ENCODE measurements around the gene TASP1. TPM values are rescaled to one million over a fixed set of nuclear protein-coding genes. Genes with fewer than 3 reads are reported as not detected.
"Not testable (repeated sequence)": the region's sequence is repeated elsewhere in the genome, so short reads cannot be mapped to it uniquely, and the experiment has no call there.

Gene TASP1
- total RNA-seq, 1 donor from 2014 or later: 4.8 TPM

DNA sequence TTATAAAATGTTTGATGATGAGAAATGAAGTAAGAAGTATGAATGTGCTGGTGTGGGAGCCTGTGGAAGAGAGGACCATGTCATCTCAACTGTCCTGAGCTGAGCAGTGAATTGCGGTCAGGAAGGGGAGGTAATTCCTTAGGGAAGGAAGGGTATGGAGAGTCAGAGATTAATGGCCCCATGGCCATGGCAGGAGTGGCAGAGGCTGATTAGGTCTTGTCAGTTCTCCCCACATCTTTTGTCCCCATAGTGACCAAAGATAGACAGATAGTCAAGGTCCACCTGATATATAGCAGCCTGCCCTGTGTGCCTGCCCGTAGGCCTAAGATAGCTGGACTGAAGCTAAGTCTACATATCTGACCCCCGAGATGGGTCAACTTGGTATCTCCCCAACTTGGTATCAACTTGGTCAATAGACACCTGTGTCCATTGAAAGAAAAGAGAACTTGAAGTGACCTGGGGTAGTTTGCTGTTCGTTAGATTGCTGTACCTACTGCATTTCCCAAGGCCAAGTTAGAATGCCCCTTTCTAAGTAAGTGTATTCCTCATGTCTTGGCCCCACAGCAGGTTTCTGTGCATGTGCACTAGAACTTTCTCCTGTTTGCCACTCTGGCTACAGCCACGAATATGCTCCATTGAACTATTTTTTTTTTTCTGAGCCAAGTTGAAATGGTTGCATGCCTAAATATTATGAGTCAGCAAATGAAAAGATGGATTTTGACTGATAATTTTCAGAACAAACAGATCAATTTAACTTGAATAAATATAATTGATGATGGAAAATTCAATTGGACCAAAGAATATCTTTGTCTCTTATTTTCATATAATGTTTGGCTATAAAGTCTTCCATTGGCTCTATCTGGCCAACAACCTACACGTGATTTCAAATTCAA, 274.2 kb downstream of the TASP1 start:
- TF ChIP-seq, protein P1, sequence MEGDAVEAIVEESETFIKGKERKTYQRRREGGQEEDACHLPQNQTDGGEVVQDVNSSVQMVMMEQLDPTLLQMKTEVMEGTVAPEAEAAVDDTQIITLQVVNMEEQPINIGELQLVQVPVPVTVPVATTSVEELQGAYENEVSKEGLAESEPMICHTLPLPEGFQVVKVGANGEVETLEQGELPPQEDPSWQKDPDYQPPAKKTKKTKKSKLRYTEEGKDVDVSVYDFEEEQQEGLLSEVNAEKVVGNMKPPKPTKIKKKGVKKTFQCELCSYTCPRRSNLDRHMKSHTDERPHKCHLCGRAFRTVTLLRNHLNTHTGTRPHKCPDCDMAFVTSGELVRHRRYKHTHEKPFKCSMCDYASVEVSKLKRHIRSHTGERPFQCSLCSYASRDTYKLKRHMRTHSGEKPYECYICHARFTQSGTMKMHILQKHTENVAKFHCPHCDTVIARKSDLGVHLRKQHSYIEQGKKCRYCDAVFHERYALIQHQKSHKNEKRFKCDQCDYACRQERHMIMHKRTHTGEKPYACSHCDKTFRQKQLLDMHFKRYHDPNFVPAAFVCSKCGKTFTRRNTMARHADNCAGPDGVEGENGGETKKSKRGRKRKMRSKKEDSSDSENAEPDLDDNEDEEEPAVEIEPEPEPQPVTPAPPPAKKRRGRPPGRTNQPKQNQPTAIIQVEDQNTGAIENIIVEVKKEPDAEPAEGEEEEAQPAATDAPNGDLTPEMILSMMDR (conservative IDR thresholded peaks at IDR 0.05; ENCODE audit: low read depth, low read length): no peak
- no peak for DNase-seq (ENCODE audit: low read depth)
- H3K4me3 ChIP-seq (ENCODE audit: low read depth, low read length): no peak overlapping the region

DNA sequence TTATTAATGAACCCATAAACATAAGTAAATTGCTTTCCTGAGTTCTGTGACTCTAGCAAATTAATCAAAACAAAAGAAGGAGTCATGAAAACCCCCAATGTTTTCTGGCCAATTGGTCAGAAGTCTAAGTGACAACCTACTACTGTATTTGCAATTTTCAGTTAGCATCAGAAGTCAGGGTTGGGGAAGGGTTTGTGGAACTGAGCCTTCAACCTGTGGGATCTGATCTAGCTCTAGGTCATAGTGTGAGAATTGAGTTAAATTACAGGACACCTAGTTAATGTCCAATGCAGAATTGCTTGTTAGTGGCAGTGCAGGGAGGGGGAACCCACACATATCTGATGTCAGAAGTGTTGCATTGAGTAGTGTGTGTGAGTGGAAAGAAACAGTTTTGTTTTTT, 275.3 kb downstream of the TASP1 start:
- no peak for DNase-seq (ENCODE audit: low read depth)
- TF ChIP-seq, protein P1 (conservative IDR thresholded peaks at IDR 0.05; ENCODE audit: low read depth, low read length): no peak
- no peak overlapping the region for H3K4me3 ChIP-seq (ENCODE audit: low read depth, low read length)

DNA sequence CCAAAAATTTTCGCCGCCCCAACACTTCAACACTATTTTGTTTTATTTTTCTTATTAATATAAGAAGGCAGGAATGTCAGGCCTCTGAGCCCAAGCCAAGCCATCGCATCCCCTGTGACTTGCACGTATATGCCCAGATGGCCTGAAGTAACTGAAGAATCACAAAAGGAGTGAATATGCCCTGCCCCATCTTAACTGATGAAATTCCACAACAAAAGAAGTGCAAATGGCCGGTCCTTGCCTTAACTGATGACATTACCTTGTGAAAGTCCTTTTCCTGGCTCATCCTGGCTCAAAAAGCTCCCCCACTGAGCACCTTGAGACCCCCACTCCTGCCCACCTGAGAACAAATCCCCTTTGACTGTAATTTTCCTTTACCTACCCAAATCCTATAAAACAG, 276.6 kb downstream of the TASP1 start:
- not testable (repeated sequence) for DNase-seq (ENCODE audit: low read depth); H3K4me3 ChIP-seq (ENCODE audit: low read depth, low read length)

DNA sequence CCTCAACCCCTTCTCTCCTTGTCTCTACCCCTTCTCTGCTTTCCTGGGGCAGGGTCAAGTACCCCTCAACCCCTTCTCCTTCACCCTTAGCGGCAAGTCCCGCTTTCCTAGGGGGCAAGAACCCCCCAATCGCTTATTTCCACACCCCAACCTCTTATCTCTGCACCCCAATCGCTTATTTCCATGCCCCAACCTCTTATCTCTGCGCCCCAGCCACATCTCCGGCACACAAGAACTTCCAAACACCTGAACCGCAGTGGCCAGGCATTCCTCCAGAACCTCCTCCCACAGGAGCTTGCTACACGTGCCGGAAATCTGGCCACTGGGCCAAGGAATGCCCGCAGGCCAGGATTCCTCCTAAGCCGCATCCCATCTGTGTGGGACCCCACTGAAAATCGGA, 279.8 kb downstream of the TASP1 start:
- H3K4me3 ChIP-seq (ENCODE audit: low read depth, low read length); DNase-seq (ENCODE audit: low read depth): not testable (repeated sequence)

DNA sequence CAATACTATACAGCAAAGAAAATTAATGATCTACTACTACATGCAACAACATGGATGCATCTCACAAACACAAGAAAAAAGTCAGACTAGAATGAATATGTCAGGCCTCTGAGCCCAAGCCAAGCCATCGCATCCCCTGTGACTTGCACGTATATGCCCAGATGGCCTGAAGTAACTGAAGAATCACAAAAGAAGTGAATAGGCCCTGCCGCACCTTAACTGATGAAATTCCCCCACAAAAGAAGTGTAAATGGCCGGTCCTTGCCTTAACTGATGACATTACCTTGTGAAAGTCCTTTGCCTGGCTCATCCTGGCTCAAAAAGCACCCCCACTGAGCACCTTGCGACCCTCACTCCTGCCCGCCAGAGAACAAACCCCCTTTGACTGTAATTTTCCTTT, 280.9 kb downstream of the TASP1 start:
- not testable (repeated sequence) for H3K4me3 ChIP-seq (ENCODE audit: low read depth, low read length); DNase-seq (ENCODE audit: low read depth)

DNA sequence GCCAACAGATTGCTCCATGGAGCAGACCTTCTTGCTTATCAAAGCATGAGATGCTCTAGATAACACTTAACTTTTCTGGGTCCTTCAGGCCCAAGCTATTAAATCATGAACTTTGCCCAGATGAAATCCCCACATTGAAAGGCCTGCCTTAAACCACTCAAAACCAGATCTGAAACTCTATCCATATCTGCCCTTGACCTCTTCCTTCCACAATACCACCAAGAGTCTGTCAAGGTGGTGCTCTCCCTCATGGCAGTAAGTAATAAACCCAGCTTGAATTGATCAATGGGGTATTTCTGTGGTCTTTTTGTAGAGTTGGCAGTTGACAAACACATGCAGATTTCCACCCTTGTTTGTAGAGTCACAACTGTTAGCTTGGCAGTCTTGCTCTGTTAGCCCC, 282.1 kb downstream of the TASP1 start:
- H3K4me3 ChIP-seq (ENCODE audit: low read depth, low read length): no peak overlapping the region
- TF ChIP-seq, protein P1 (conservative IDR thresholded peaks at IDR 0.05; ENCODE audit: low read depth, low read length): no peak
- DNase-seq (ENCODE audit: low read depth): no peak

DNA sequence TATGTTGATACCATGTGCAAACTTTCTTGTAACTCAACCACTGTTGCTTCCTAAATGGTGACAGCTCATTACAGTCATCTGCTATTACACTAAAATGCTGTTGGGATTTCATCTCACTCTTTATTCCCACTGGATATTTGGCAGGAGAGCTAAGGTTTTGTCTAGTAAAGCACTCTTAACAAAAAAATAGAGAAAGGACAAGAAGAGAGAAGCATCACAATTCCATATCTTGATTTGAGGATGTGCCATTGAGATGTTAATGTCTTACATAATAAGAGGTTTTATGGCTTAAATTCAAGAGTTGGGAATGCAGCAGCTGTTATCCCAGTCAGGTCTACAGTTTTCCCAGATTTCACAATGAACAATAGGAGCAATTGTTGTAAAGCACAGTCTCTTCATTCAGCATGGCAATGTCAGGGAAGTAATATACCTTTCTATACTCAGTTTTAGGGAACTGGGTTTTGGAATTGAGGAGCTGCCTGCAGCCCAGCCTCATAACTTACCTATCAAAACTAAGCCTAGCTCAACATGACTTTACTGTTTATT, 282.7 kb downstream of the TASP1 start:
- H3K4me3 ChIP-seq (ENCODE audit: low read depth, low read length): no peak overlapping the region
- DNase-seq (ENCODE audit: low read depth): no peak
- TF ChIP-seq, protein P1 (conservative IDR thresholded peaks at IDR 0.05; ENCODE audit: low read depth, low read length): no peak

DNA sequence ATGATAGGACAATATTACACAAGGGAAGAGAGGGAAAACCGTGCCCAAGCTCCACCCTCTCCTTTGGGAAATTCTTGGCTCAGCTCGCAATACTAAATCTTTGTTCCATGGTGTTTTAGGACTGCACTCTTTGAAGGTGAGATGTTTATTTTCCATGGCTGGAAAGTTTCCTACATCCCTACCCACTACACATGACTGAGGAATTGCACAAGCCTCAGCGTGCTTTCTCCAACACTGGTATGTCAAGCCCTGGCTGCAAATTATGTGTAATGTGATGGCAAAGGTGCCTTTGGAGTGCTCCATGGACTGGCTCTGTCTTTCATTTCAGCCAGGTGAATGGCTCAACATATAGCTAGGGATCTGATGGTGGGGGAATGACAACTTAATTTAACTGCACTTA, 283.3 kb downstream of the TASP1 start:
- no peak overlapping the region for H3K4me3 ChIP-seq (ENCODE audit: low read depth, low read length)
- no peak for DNase-seq (ENCODE audit: low read depth)
- TF ChIP-seq, protein P1 (conservative IDR thresholded peaks at IDR 0.05; ENCODE audit: low read depth, low read length): no peak

Measured in epithelial cell of proximal tubule (primary cell).